SK-N-SH (cell line): ENCODE measurements around the gene MXRA8. TPM values are rescaled to one million over a fixed set of nuclear protein-coding genes. Genes with fewer than 3 reads are reported as not detected.
A peak's percentile ranks its signal among the peaks of the same experiment; 100 is the strongest.
"Not testable (repeated sequence)": the region's sequence is repeated elsewhere in the genome, so short reads cannot be mapped to it uniquely, and the experiment has no call there.

ENCODE experiments used
- CTCF ChIA-PET: fragments of 300-600, 350-600 bp; formaldehyde crosslinking; extraction: SDS; loops from one replicate; lab custom pipeline; 2021; lab: Yijun Ruan, JAX
- POLR2A ChIA-PET: fragments of 350-600 bp; sonication (Branson Sonifier 250); formaldehyde crosslinking; extraction: SDS; loops from one replicate; lab custom pipeline; 2020; ENCODE audit warnings: antibody characterized with exemption, inconsistent platforms; lab: Yijun Ruan, JAX
- DNase-seq: peaks from one replicate; pipeline ENCODE4 v3.0.0; 2012
- H2AFZ ChIP-seq: fragments of 200-600 bp; sonication (generic); 2 replicates; pipeline ENCODE4 v1.8.1; 2016; ENCODE audit warnings: antibody characterized with exemption, mild to moderate bottlenecking, low read depth
- H3F3A ChIP-seq: fragments of 200-600 bp; sonication (generic); replicated peaks from 2 replicates; pipeline ENCODE3; 2016; ENCODE audit warnings: antibody characterized with exemption, mild to moderate bottlenecking; ENCODE audit not compliant: insufficient read depth
- H3K27ac ChIP-seq, 2 experiments: fragments of 200-500 bp in 1 of 2; fragments of 200-600 bp in 1 of 2; sonication (Bioruptor generic) in 1 of 2; sonication (generic), shearing (Covaris generic) in 1 of 2; 2 replicates each; pipeline versions ENCODE4 v1.5.1 to v1.6.1; 2014 to 2016; ENCODE audit warnings: low read depth in 2 of 2, inconsistent platforms in 1 of 2, low read length in 1 of 2, mild to moderate bottlenecking in 1 of 2, mixed read lengths in 1 of 2
- H3K27me3 ChIP-seq: fragments of 200-600 bp; sonication (generic), shearing (Covaris generic); 2 replicates; pipeline ENCODE4 v1.6.1; 2016; ENCODE audit warnings: mixed run types; ENCODE audit not compliant: insufficient read depth
- H3K36me3 ChIP-seq, 2 experiments: fragments of 200-500 bp in 1 of 2; fragments of 200-600 bp in 1 of 2; sonication (Bioruptor generic) in 1 of 2; sonication (generic) in 1 of 2; replicated peaks in 1 of 2; 2 replicates each; pipeline versions ENCODE3 to v1.5.1; 2014 to 2016; ENCODE audit warnings: low read length in 1 of 2, mild to moderate bottlenecking in 1 of 2; ENCODE audit not compliant: insufficient read depth in 2 of 2, control insufficient read depth in 1 of 2
- H3K4me1 ChIP-seq, 2 experiments: fragments of 200-500 bp in 1 of 2; fragments of 200-600 bp in 1 of 2; sonication (Bioruptor generic) in 1 of 2; sonication (generic), shearing (Covaris generic) in 1 of 2; 2 replicates each; pipeline versions ENCODE4 v1.5.1 to v1.6.1; 2014 to 2016; ENCODE audit warnings: low read depth in 1 of 2, low read length in 1 of 2, mixed run types in 1 of 2; ENCODE audit not compliant: insufficient read depth in 2 of 2, control insufficient read depth in 1 of 2
- H3K4me2 ChIP-seq: fragments of 200-600 bp; sonication (generic), shearing (Covaris generic); 2 replicates; pipeline ENCODE4 v1.6.1; 2017; ENCODE audit warnings: mixed run types
- H3K4me3 ChIP-seq, 2 experiments: fragments of 200-500 bp in 1 of 2; fragments of 200-600 bp in 1 of 2; sonication (Bioruptor generic) in 1 of 2; sonication (generic), shearing (Covaris generic) in 1 of 2; 2 replicates each; pipeline versions ENCODE4 v1.5.1 to v1.8.1; 2014 to 2016; ENCODE audit warnings: low read depth in 2 of 2, inconsistent platforms in 1 of 2, low read length in 1 of 2, mild to moderate bottlenecking in 1 of 2, mixed read lengths in 1 of 2, moderate library complexity in 1 of 2
- H3K79me2 ChIP-seq: fragments of 200-600 bp; sonication (generic); 2 replicates; pipeline ENCODE4 v1.8.1; 2017; ENCODE audit warnings: mild to moderate bottlenecking; ENCODE audit not compliant: insufficient read depth
- H3K9ac ChIP-seq: fragments of 200-600 bp; sonication (generic); 2 replicates; pipeline ENCODE4 v1.6.1; 2017; ENCODE audit warnings: mixed run types
- H3K9me2 ChIP-seq: fragments of 200-600 bp; sonication (generic); 2 replicates; pipeline ENCODE4 v1.6.1; 2017; ENCODE audit warnings: mixed run types
- H3K9me3 ChIP-seq: fragments of 200-600 bp; sonication (generic); 2 replicates; pipeline ENCODE4 v1.6.1; 2017; ENCODE audit warnings: mixed run types, mild to moderate bottlenecking, moderate library complexity
- H4K20me1 ChIP-seq: fragments of 200-600 bp; sonication (generic); 2 replicates; pipeline ENCODE4 v1.6.1; 2017; ENCODE audit warnings: mild to moderate bottlenecking, mixed run types; ENCODE audit not compliant: insufficient read depth
- CHD2 ChIP-seq: fragments of 150-350 bp; IDR thresholded peaks from 2 replicates; pipeline ENCODE4 v1.6.1; 2018; ENCODE audit warnings: low read length; ENCODE audit not compliant: partially characterized antibody
- ELF1 ChIP-seq: IDR thresholded peaks from 2 replicates; pipeline ENCODE4 v1.4.0; 2012
- FOXM1 ChIP-seq: IDR thresholded peaks from 2 replicates; pipeline ENCODE4 v1.4.0; 2012; ENCODE audit warnings: low read depth, mild to moderate bottlenecking
- MEF2A ChIP-seq: IDR thresholded peaks from 2 replicates; pipeline ENCODE4 v1.4.0; 2012; ENCODE audit warnings: low read depth, borderline replicate concordance
- MXI1 ChIP-seq: IDR thresholded peaks from 2 replicates; pipeline ENCODE4 v1.6.1; 2012; ENCODE audit warnings: mild to moderate bottlenecking, low read depth, low read length, improper control_type of control experiment
- POLR2AphosphoS5 ChIP-seq: IDR thresholded peaks from 2 replicates; pipeline ENCODE4 v1.6.1; 2012; ENCODE audit warnings: low read depth, low read length
- RFX5 ChIP-seq: IDR thresholded peaks from 2 replicates; pipeline ENCODE4 v1.6.1; 2012; ENCODE audit warnings: mild to moderate bottlenecking, improper control_type of control experiment, low read length
- SIN3A ChIP-seq: IDR thresholded peaks from 2 replicates; pipeline ENCODE4 v1.6.1; 2012; ENCODE audit warnings: low read depth, mild to moderate bottlenecking, low read length, moderate library complexity, borderline replicate concordance
- TEAD4 ChIP-seq: IDR thresholded peaks from 2 replicates; pipeline ENCODE4 v1.4.0; 2012; ENCODE audit warnings: mild to moderate bottlenecking, borderline replicate concordance; ENCODE audit not compliant: insufficient read depth
- WGBS: methylation state at CpG from one replicate; pipeline ENCODE4 v1.1.6; 2017; ENCODE audit warnings: low lambda C conversion rate; 5-methylcytosine and 5-hydroxymethylcytosine counted together
- polyA plus RNA-seq, 3 experiments: library from polyadenylated mRNA; depleted of rRNA; stranded (reverse); fragments of >200 nt; gene quantifications; 2 replicates each; pipeline ENCODE4 v1.2.3, GENCODE V29; 2012
- TF ChIP-seq, protein P1 (sequence below): IDR thresholded peaks from 2 replicates; pipeline ENCODE4 v1.4.0; 2012; ENCODE audit warnings: low read depth
- TF ChIP-seq, protein P2 (sequence below): IDR thresholded peaks from 2 replicates; pipeline ENCODE4 v1.4.0; 2012; ENCODE audit warnings: low read depth, borderline replicate concordance
- TF ChIP-seq, protein P3 (sequence below): fragments of 150-350 bp; IDR thresholded peaks from 2 replicates; pipeline ENCODE4 v1.6.1; 2016; ENCODE audit warnings: mild to moderate bottlenecking, low read depth, low read length
- TF ChIP-seq, protein P4 (sequence below): IDR thresholded peaks from 2 replicates; pipeline ENCODE4; 2012

Gene MXRA8
- polyA plus RNA-seq, 1 of the 3 experiments (the other 2 are of a cell fraction) = 2.5 TPM

DNA sequence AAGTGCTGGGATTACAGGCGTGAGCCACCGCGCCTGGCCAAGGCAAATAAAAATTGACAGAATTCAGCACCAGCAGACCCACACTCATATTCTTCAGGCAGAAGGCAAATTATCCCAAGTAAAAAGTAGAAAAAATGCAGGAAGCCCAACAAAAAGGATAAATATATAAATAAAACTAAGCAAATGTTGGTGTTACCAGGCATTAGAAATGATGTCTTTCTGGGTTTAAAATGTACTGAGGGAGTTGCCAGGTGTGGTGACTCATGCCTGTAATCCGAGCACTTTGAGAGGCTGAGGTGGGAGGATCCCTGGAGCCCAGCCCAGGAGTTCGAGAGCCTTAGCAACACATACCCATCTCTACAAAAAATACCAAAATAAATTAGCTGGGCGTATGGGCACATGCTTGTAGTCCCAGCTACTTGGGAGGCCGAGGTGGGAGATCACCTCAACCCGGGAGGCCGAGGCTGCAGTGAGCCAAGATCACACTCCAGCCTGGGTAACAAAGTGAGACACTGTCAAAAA, 40.2 kb downstream of the MXRA8 start (continued):
- TF ChIP-seq CHD2 = no peak
- TF ChIP-seq ELF1 = no peak
- TF ChIP-seq, protein P1, sequence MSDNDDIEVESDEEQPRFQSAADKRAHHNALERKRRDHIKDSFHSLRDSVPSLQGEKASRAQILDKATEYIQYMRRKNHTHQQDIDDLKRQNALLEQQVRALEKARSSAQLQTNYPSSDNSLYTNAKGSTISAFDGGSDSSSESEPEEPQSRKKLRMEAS = no peak
- TF ChIP-seq TEAD4 = no peak
- 0 out of 2 replicates have a peak, but pooled peaks have one; percentile 43 for TF ChIP-seq SIN3A
- TF ChIP-seq RFX5 = no peak
- no peak for TF ChIP-seq FOXM1
- no peak for TF ChIP-seq MXI1
- TF ChIP-seq POLR2AphosphoS5 = 0 out of 2 replicates have a peak, but pooled peaks have one; percentile 23
- TF ChIP-seq, protein P2, sequence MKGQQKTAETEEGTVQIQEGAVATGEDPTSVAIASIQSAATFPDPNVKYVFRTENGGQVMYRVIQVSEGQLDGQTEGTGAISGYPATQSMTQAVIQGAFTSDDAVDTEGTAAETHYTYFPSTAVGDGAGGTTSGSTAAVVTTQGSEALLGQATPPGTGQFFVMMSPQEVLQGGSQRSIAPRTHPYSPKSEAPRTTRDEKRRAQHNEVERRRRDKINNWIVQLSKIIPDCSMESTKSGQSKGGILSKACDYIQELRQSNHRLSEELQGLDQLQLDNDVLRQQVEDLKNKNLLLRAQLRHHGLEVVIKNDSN = no peak

DNA sequence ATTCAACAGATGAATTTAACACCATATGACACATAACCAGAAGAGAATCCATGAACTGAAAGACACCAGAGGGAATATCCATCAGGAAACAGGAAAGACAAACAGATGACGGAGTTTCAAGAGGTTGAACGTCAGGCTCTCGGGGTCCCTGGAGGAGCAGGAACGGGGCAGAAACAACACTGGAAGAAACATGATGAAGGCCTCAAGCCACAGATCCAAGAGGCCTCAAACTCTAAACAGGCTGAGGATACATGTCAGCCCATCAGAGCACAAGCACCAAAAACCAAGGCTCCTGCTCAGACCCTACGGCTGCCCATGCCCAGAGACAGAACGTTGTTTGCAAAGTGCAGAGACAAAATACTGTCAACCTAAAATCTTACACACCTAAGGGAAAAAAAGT, 40.9 kb downstream of the MXRA8 start:
- 91% methylated on average over 6 of the region's 6 CpGs for WGBS
- Histone ChIP-seq H3K4me1 (peaks cover 3 to 4% of the 10 kb centered on the region in 2 experiments; a peak in 2 of 4 replicates), H4K20me1 (peaks cover 51% of the 10 kb centered on the region), H2AFZ (no peak overlapping the region), H3K27ac (peak overlapping the region in 1 of 2 experiments; percentile 86; a peak in 2 of 4 replicates), H3F3A (peaks cover 14% of the 10 kb centered on the region), H3K79me2 (peaks cover 69% of the 10 kb centered on the region), H3K9ac (no peak overlapping the region), H3K9me2 (no peaks in the 10 kb centered on the region), H3K4me2 (no peak overlapping the region), H3K27me3 (no peaks in the 10 kb centered on the region), H3K36me3 (peaks cover 12 to 60% of the 10 kb centered on the region in 2 experiments), H3K4me3 (no peak overlapping the region), H3K9me3 (no peaks in the 10 kb centered on the region)
- DNase-seq = no peak
- ChIA-PET CTCF (no interaction called here), POLR2A (no interaction called here)
- no peak for TF ChIP-seq ELF1
- TF ChIP-seq, protein P3, sequence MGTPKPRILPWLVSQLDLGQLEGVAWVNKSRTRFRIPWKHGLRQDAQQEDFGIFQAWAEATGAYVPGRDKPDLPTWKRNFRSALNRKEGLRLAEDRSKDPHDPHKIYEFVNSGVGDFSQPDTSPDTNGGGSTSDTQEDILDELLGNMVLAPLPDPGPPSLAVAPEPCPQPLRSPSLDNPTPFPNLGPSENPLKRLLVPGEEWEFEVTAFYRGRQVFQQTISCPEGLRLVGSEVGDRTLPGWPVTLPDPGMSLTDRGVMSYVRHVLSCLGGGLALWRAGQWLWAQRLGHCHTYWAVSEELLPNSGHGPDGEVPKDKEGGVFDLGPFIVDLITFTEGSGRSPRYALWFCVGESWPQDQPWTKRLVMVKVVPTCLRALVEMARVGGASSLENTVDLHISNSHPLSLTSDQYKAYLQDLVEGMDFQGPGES = no peak
- TF ChIP-seq, protein P4, sequence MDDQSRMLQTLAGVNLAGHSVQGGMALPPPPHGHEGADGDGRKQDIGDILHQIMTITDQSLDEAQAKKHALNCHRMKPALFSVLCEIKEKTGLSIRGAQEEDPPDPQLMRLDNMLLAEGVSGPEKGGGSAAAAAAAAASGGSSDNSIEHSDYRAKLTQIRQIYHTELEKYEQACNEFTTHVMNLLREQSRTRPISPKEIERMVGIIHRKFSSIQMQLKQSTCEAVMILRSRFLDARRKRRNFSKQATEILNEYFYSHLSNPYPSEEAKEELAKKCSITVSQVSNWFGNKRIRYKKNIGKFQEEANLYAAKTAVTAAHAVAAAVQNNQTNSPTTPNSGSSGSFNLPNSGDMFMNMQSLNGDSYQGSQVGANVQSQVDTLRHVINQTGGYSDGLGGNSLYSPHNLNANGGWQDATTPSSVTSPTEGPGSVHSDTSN = no peak
- no peak for TF ChIP-seq CHD2
- TF ChIP-seq MEF2A = no peak

DNA sequence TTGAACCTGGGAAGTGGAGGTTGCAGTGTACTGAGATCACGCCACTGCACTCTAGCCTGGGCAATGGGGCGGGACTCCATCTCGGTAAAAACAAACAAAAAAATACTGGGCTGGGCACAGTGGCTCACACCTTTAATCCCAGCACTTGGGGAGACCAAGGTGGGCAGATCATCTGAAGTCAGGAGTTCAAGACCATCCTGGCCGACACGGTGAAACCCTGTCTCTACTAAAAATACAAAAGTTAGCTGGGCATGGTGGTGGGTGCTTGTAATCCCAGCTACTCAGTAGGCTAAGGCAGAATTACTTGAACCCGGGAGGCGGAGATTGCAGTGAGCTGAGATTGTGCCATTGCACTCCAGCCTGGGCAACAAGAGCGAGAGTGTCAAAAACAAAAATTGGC, 42.2 kb downstream of the MXRA8 start:
- H3K27me3 ChIP-seq, DNase-seq, H3K27ac ChIP-seq, H3K9ac ChIP-seq, H3K9me2 ChIP-seq, H2AFZ ChIP-seq, H3K4me1 ChIP-seq, H3K9me3 ChIP-seq, H3K4me3 ChIP-seq, CTCF ChIA-PET, H3K4me2 ChIP-seq: not testable (repeated sequence)
- POLR2A ChIA-PET = interaction anchor here (1.1 kb wide), 1 partner anchor 85 kb away, joined by 3 read pairs; no protein-coding TSS in a partner anchor
- Histone ChIP-seq H3K36me3 (peaks cover 12 to 62% of the 10 kb centered on the region in 2 experiments), H4K20me1 (peaks cover 41% of the 10 kb centered on the region), H3K79me2 (peaks cover 58% of the 10 kb centered on the region), H3F3A (peaks cover 14% of the 10 kb centered on the region)
- WGBS = 90% methylated on average over 8 of the region's 8 CpGs
